ENCODE measurements around the gene MYO5B. TPM values are rescaled to one million over a fixed set of nuclear protein-coding genes. Genes with fewer than 3 reads are reported as not detected.

Gene MYO5B
- polyA plus RNA-seq, 1 donor from 2014 or later: 0.42 TPM

- Histone ChIP-seq H3K27ac (ENCODE audit: low read length) (no peak overlapping the region), H3K9me2 (ENCODE audit: insufficient read depth, low read length) (no peaks in the 10 kb centered on the region), H3K79me2 (replicated peaks; ENCODE audit: insufficient read depth, low read length) (peaks cover 6% of the 10 kb centered on the region), H4K20me1 (ENCODE audit: insufficient read depth) (no peaks in the 10 kb centered on the region), H3F3A (ENCODE audit: insufficient read depth, low read length, poor library complexity, severe bottlenecking) (no peaks in the 10 kb centered on the region), H3K4me3 (ENCODE audit: low read length) (peak overlapping the region; percentile 89), H3K4me2 (ENCODE audit: low read length) (peak overlapping the region; percentile 82), H3K9me3 (ENCODE audit: low read length) (no peaks in the 10 kb centered on the region), H3K36me3 (ENCODE audit: insufficient read depth, low read length) (no peaks in the 10 kb centered on the region), H3K9ac (ENCODE audit: low read length) (no peak overlapping the region), H3K27me3 (ENCODE audit: insufficient read depth, low read depth, low read length) (no peaks in the 10 kb centered on the region), H2AFZ (ENCODE audit: low read depth, low read length) (peak overlapping the region; percentile 97)
- TF ChIP-seq SMC3 (conservative IDR thresholded peaks at IDR 0.05; ENCODE audit: poor library complexity) (no peak), REST (IDR thresholded peaks at IDR 0.05; ENCODE audit: borderline replicate concordance) (no peak), RAD21 (conservative IDR thresholded peaks at IDR 0.05) (no peak), EP300 (conservative IDR thresholded peaks at IDR 0.05; ENCODE audit: poor library complexity, severe bottlenecking) (no peak), POLR2AphosphoS5 (IDR thresholded peaks at IDR 0.05) (no peak), EZH2 (IDR thresholded peaks at IDR 0.05; ENCODE audit: borderline replicate concordance, insufficient read depth, low read length, poor library complexity, severe bottlenecking) (no peak), MXI1 (conservative IDR thresholded peaks at IDR 0.05; ENCODE audit: poor library complexity, severe bottlenecking) (no peak), TAF1 (IDR thresholded peaks at IDR 0.05; ENCODE audit: low read depth) (no peak), CTCF (IDR thresholded peaks at IDR 0.05; ENCODE audit: poor library complexity, severe bottlenecking) (no peak)
These were observed 382.5 kb downstream of the MYO5B start for GRCh38 chr18:49812286-49813068.

GRCh38 chr18:49811151-49811938, 383.6 kb downstream of the MYO5B start:
- H2AFZ ChIP-seq (ENCODE audit: low read depth, low read length): no peak overlapping the region
- H3K9me2 ChIP-seq (ENCODE audit: insufficient read depth, low read length): no peaks in the 10 kb centered on the region
- H3K79me2 ChIP-seq (replicated peaks; ENCODE audit: insufficient read depth, low read length): peaks cover 6% of the 10 kb centered on the region
- no peaks in the 10 kb centered on the region for H4K20me1 ChIP-seq (ENCODE audit: insufficient read depth)
- H3K4me3 ChIP-seq (ENCODE audit: low read length): no peak overlapping the region
- TF ChIP-seq MXI1 (conservative IDR thresholded peaks at IDR 0.05; ENCODE audit: poor library complexity, severe bottlenecking) (no peak), EP300 (conservative IDR thresholded peaks at IDR 0.05; ENCODE audit: poor library complexity, severe bottlenecking) (no peak), SMC3 (conservative IDR thresholded peaks at IDR 0.05; ENCODE audit: poor library complexity) (no peak), TAF1 (IDR thresholded peaks at IDR 0.05; ENCODE audit: low read depth) (no peak), RAD21 (conservative IDR thresholded peaks at IDR 0.05) (no peak), POLR2AphosphoS5 (IDR thresholded peaks at IDR 0.05) (no peak), REST (IDR thresholded peaks at IDR 0.05; ENCODE audit: borderline replicate concordance) (no peak), CTCF (IDR thresholded peaks at IDR 0.05; ENCODE audit: poor library complexity, severe bottlenecking) (no peak)
- no peaks in the 10 kb centered on the region for H3K9me3 ChIP-seq (ENCODE audit: low read length)
- H3K36me3 ChIP-seq (ENCODE audit: insufficient read depth, low read length): no peaks in the 10 kb centered on the region
- no peaks in the 10 kb centered on the region for H3K27me3 ChIP-seq (ENCODE audit: insufficient read depth, low read depth, low read length)
- H3F3A ChIP-seq (ENCODE audit: insufficient read depth, low read length, poor library complexity, severe bottlenecking): no peaks in the 10 kb centered on the region
- H3K9ac ChIP-seq (ENCODE audit: low read length): no peak overlapping the region
- H3K27ac ChIP-seq (ENCODE audit: low read length): no peak overlapping the region
- no peak overlapping the region for H3K4me2 ChIP-seq (ENCODE audit: low read length)
